ENCODE measurements around the gene AVPR2.

DNA sequence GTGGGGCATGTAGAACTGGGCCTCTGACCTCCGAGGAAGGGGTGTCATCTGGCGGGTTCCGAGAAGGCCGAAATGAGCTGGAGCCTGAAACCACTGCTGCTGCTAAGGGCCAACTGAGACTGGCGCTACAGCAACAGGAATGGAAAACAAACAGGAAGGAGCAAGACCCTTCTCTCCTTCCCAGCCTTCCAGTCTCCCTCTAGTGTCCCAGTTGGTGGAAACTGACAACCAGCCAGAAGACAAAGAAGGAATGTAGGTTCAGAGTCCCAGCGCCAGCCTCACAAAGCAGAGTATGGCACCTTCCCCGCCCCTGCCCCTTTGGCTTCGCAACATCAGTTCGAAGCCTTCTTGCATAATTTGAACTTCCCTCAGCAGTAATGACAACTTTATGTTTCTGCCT, 49.8 kb upstream of the AVPR2 start:
- TF ChIP-seq RAD21 (conservative IDR thresholded peaks at IDR 0.05): no peak
- TF ChIP-seq, protein P1, sequence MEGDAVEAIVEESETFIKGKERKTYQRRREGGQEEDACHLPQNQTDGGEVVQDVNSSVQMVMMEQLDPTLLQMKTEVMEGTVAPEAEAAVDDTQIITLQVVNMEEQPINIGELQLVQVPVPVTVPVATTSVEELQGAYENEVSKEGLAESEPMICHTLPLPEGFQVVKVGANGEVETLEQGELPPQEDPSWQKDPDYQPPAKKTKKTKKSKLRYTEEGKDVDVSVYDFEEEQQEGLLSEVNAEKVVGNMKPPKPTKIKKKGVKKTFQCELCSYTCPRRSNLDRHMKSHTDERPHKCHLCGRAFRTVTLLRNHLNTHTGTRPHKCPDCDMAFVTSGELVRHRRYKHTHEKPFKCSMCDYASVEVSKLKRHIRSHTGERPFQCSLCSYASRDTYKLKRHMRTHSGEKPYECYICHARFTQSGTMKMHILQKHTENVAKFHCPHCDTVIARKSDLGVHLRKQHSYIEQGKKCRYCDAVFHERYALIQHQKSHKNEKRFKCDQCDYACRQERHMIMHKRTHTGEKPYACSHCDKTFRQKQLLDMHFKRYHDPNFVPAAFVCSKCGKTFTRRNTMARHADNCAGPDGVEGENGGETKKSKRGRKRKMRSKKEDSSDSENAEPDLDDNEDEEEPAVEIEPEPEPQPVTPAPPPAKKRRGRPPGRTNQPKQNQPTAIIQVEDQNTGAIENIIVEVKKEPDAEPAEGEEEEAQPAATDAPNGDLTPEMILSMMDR (IDR thresholded peaks at IDR 0.05; ENCODE audit: poor library complexity, severe bottlenecking): no peak
- TF ChIP-seq TAF1 (IDR thresholded peaks at IDR 0.05; ENCODE audit: low read depth): no peak
- TF ChIP-seq POLR2AphosphoS5 (IDR thresholded peaks at IDR 0.05): no peak
- TF ChIP-seq EZH2 (IDR thresholded peaks at IDR 0.05; ENCODE audit: borderline replicate concordance, insufficient read depth, low read length, poor library complexity, severe bottlenecking): no peak
- TF ChIP-seq, protein P2, sequence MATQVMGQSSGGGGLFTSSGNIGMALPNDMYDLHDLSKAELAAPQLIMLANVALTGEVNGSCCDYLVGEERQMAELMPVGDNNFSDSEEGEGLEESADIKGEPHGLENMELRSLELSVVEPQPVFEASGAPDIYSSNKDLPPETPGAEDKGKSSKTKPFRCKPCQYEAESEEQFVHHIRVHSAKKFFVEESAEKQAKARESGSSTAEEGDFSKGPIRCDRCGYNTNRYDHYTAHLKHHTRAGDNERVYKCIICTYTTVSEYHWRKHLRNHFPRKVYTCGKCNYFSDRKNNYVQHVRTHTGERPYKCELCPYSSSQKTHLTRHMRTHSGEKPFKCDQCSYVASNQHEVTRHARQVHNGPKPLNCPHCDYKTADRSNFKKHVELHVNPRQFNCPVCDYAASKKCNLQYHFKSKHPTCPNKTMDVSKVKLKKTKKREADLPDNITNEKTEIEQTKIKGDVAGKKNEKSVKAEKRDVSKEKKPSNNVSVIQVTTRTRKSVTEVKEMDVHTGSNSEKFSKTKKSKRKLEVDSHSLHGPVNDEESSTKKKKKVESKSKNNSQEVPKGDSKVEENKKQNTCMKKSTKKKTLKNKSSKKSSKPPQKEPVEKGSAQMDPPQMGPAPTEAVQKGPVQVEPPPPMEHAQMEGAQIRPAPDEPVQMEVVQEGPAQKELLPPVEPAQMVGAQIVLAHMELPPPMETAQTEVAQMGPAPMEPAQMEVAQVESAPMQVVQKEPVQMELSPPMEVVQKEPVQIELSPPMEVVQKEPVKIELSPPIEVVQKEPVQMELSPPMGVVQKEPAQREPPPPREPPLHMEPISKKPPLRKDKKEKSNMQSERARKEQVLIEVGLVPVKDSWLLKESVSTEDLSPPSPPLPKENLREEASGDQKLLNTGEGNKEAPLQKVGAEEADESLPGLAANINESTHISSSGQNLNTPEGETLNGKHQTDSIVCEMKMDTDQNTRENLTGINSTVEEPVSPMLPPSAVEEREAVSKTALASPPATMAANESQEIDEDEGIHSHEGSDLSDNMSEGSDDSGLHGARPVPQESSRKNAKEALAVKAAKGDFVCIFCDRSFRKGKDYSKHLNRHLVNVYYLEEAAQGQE (IDR thresholded peaks at IDR 0.05; ENCODE audit: borderline replicate concordance): no peak

Measured in neural cell (in vitro differentiated cells).